GM12875 (cell line): ENCODE data around the gene PLAGL2.

Experiments
- H3K4me3 ChIP-seq: one replicate; pipeline ENCODE4 v1.5.1; 2011; ENCODE audit warnings: low read depth, low read length, control low read depth
- TF ChIP-seq, protein P1 (sequence below): IDR thresholded peaks from 2 replicates; pipeline ENCODE4 v1.5.1; 2011; ENCODE audit warnings: low read depth, mild to moderate bottlenecking, control low read depth, inconsistent platforms, low read length, moderate library complexity, borderline replicate concordance; ENCODE audit not compliant: insufficient read depth

Gene PLAGL2

GRCh38 chr20:32162351-32162750, 45.2 kb downstream of the PLAGL2 start:
- TF ChIP-seq, protein P1, sequence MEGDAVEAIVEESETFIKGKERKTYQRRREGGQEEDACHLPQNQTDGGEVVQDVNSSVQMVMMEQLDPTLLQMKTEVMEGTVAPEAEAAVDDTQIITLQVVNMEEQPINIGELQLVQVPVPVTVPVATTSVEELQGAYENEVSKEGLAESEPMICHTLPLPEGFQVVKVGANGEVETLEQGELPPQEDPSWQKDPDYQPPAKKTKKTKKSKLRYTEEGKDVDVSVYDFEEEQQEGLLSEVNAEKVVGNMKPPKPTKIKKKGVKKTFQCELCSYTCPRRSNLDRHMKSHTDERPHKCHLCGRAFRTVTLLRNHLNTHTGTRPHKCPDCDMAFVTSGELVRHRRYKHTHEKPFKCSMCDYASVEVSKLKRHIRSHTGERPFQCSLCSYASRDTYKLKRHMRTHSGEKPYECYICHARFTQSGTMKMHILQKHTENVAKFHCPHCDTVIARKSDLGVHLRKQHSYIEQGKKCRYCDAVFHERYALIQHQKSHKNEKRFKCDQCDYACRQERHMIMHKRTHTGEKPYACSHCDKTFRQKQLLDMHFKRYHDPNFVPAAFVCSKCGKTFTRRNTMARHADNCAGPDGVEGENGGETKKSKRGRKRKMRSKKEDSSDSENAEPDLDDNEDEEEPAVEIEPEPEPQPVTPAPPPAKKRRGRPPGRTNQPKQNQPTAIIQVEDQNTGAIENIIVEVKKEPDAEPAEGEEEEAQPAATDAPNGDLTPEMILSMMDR, result no peak
- no peak overlapping the region for H3K4me3 ChIP-seq

DNA sequence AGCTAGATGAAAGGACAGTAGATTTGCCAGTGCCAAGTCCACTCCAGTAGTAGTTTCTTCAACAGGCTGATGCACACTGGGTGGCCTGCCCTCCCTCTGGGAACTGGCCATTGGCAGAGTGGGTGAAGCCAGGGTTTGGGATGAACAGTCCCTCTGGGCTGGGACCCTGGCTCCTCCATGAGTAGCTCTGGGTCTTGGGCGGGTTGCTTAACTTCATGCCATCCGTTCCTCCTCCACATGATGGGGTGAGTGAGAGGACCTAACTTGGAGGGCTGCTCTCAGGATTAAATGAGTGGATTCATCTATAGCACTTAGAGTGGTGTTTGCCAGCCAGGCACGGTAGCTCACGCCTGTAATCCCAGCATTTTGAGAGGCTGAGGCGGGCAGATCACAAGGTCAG, 47.2 kb downstream of the PLAGL2 start:
- TF ChIP-seq, protein P1, result no peak
- H3K4me3 ChIP-seq, result no peak overlapping the region

- TF ChIP-seq, protein P1, result no peak
These were observed 47.7 kb downstream of the PLAGL2 start for GRCh38 chr20:32159766-32160221.

DNA sequence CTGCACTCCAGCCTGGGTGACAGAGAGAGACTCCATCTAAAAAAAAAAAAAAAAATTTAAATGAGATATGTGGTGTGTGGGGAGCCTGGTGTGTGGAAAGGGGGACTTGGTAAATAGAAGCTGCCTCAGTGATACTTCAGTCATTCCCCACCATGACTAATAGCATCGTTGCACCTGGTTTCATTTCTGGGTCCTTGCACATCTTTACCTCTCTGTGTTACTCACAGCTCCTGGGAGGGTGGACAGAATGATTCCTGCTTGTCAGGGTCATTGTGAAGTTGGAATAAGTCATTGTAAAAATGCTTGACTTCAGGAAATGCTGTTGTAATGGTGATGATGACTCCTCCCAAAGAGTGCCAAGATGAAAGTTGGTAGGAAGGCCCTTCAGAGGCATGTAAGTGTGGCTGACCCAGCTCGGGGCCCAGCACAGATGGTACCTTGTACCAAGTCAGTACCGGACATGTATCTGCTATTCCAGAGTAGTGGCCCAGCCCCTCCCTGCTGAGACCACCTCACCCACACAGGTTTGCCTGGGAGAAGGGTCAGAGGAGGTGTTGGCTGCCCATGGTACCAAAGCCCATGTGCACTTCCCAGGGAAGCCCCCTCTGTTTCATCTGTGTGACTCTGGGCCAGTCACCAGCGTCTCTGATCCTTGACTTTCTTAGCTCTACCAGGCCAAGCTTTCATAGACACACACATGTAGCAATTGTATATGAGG, 48.4 kb downstream of the PLAGL2 start:
- no peak overlapping the region for H3K4me3 ChIP-seq
- TF ChIP-seq, protein P1, result no peak

More at GRCh38 chr20:32159766-32160221, 47.7 kb downstream of the PLAGL2 start:
- H3K4me3 ChIP-seq, result no peak overlapping the region

DNA sequence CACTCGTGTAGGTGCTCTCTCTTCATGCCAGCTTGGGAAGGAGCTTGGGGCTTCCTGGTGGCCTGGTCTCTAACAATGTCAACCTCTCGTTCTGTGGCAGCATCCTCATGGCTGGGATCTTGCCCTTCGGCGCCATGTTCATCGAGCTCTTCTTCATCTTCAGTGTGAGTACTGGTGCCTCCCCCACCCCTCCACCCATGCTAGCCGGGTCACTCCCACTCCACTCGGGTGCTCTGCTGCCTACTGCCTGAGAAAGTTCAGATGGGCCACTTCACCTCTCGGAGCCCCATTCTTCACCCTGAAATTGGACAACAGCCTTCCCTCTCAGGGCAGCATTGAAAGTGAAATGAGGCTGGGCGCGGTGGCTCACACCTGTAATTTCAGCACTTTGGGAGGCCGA, 49.2 kb downstream of the PLAGL2 start:
- TF ChIP-seq, protein P1, result no peak
- no peak overlapping the region for H3K4me3 ChIP-seq

DNA sequence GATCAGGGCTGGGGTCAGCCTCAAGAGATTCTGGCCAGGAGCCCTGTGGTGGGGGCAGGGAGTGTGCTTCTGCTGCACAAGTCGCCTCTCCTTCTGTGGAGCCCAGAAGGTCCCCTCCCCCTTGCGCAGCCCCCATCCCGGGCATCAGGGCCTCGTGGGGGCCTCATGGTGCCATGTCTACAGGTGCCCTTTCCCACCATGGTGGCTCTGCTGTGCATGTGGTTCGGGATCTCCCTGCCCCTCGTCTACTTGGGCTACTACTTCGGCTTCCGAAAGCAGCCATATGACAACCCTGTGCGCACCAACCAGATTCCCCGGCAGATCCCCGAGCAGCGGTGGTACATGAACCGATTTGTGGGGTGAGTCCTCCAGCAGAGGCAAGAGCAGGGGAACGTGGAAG, 49.9 kb downstream of the PLAGL2 start:
- no peak overlapping the region for H3K4me3 ChIP-seq
- TF ChIP-seq, protein P1, result no peak
